GM12878 (cell line): ENCODE data around the gene ARPC1A. TPM values are rescaled to one million over a fixed set of nuclear protein-coding genes. Genes with fewer than 3 reads are reported as not detected.

Experiments
- ATAC-seq: fragments of 200-7000 bp; cut with Tn5 transposase; 3 replicates; pipeline ENCODE4 v1.9.1; 2020; ENCODE audit warnings: mild to moderate bottlenecking, moderate library complexity
- BruUV-seq: library from RNA; stranded (reverse); fragments of 400-500 nt; replicated peaks from 2 replicates; lab custom pipeline; 2021; lab: Mats Ljungman, UMichigan
- CTCF ChIA-PET: fragments of 300-600 bp; sonication (Branson Sonifier 250); formaldehyde crosslinking; extraction: SDS; loops from one replicate; lab custom pipeline; 2021; ENCODE audit warnings: inconsistent platforms; lab: Yijun Ruan, JAX
- POLR2A ChIA-PET: fragments of 350-600 bp; formaldehyde crosslinking; extraction: SDS; loops from one replicate; lab custom pipeline; 2021; ENCODE audit warnings: inconsistent platforms; lab: Charles Lee
- RAD21 ChIA-PET: fragments of 300-600 bp; sonication (Branson Sonifier 250); formaldehyde crosslinking; loops from one replicate; lab custom pipeline; 2023; ENCODE audit warnings: antibody characterized with exemption; ENCODE audit not compliant: unreplicated experiment; lab: Charles Lee
- SMC1A ChIA-PET: fragments of 300-600 bp; sonication (Branson Sonifier 250); formaldehyde crosslinking; loops from one replicate; lab custom pipeline; 2023; ENCODE audit not compliant: unreplicated experiment, uncharacterized antibody; lab: Charles Lee
- DNase-seq: peaks from one replicate; pipeline ENCODE4 v3.0.0-alpha.2; 2011; ENCODE audit warnings: low read depth, low spot score
- FAIRE-seq: peaks from 3 replicates; lab custom pipeline; 2011; peaks lifted over from hg19 to GRCh38; lab: Jason Lieb, UNC
- H2AFZ ChIP-seq: 2 replicates; pipeline ENCODE4 v1.6.0; 2011; ENCODE audit warnings: low read depth, low read length, control low read depth; ENCODE audit not compliant: control insufficient read depth
- H3K27ac ChIP-seq: 2 replicates; pipeline ENCODE4 v1.5.1; 2011; ENCODE audit warnings: control low read depth; ENCODE audit not compliant: control insufficient read depth, insufficient read depth
- H3K27me3 ChIP-seq, 2 experiments: replicated peaks in 1 of 2; 2 replicates each; pipeline versions ENCODE4 v1.6.0 to v1.6.1; 2011; ENCODE audit warnings: low read length in 1 of 2; ENCODE audit not compliant: control insufficient read depth in 2 of 2, insufficient read depth in 2 of 2
- H3K36me3 ChIP-seq, 2 experiments: 2 replicates each; pipeline ENCODE4 v1.5.1; 2011; ENCODE audit warnings: low read length in 1 of 2; ENCODE audit not compliant: control insufficient read depth in 2 of 2, insufficient read depth in 2 of 2
- H3K4me1 ChIP-seq: 2 replicates; pipeline ENCODE4 v1.6.1; 2011; ENCODE audit warnings: mild to moderate bottlenecking, low read length, moderate library complexity, mixed read lengths; ENCODE audit not compliant: control insufficient read depth, insufficient read depth
- H3K4me2 ChIP-seq: 2 replicates; pipeline ENCODE4 v1.6.0; 2011; ENCODE audit warnings: control low read depth; ENCODE audit not compliant: control insufficient read depth, insufficient read depth
- H3K4me3 ChIP-seq: fragments of 200-600 bp; sonication (generic); 2 replicates; pipeline ENCODE4 v1.5.1; 2016
- H3K79me2 ChIP-seq: 2 replicates; pipeline ENCODE4 v1.6.0; 2011; ENCODE audit warnings: low read length; ENCODE audit not compliant: control insufficient read depth, insufficient read depth
- H3K9ac ChIP-seq: 2 replicates; pipeline ENCODE4 v1.8.0; 2011; ENCODE audit warnings: low read length, control low read depth, mixed read lengths; ENCODE audit not compliant: control insufficient read depth, insufficient read depth
- H3K9me3 ChIP-seq: replicated peaks from 3 replicates; pipeline ENCODE4 v1.5.1; 2011; ENCODE audit warnings: mild to moderate bottlenecking, low read length; ENCODE audit not compliant: control insufficient read depth, insufficient read depth
- H4K20me1 ChIP-seq: 2 replicates; pipeline ENCODE4 v1.6.0; 2011; ENCODE audit not compliant: control insufficient read depth, insufficient read depth
- CHD2 ChIP-seq: IDR thresholded peaks from 2 replicates; pipeline ENCODE4 v1.6.1; 2011; ENCODE audit warnings: low read depth, low read length, improper control_type of control experiment, borderline replicate concordance
- ETV6 ChIP-seq, 2 experiments: fragments of 450-650 bp in 1 of 2; IDR thresholded peaks in 1 of 2; conservative IDR thresholded peaks in 1 of 2; 2 replicates each; pipeline ENCODE4 v1.6.1; 2014; ENCODE audit warnings: antibody characterized with exemption in 1 of 2, borderline replicate concordance in 1 of 2, low read depth in 1 of 2, mild to moderate bottlenecking in 1 of 2, moderate library complexity in 1 of 2
- GATAD2B ChIP-seq: fragments of 450-650 bp; conservative IDR thresholded peaks from 2 replicates; pipeline ENCODE4 v1.6.1; 2017; ENCODE audit warnings: low read depth, mild to moderate bottlenecking, moderate library complexity
- HCFC1 ChIP-seq: fragments of 150-350 bp; IDR thresholded peaks from 2 replicates; pipeline ENCODE4 v1.6.1; 2014; ENCODE audit warnings: low read length
- KLF5 ChIP-seq: fragments of 450-650 bp; IDR thresholded peaks from 2 replicates; pipeline ENCODE4 v1.6.1; 2014; ENCODE audit warnings: mild to moderate bottlenecking; ENCODE audit not compliant: partially characterized antibody
- MEF2A ChIP-seq: IDR thresholded peaks from 2 replicates; pipeline ENCODE4 v1.6.1; 2011; ENCODE audit warnings: low read depth, mild to moderate bottlenecking, low read length, moderate library complexity; ENCODE audit not compliant: insufficient read depth
- MTA3 ChIP-seq: IDR thresholded peaks from 2 replicates; pipeline ENCODE4 v1.6.1; 2012; ENCODE audit warnings: low read length, inconsistent platforms, borderline replicate concordance
- NFYA ChIP-seq: IDR thresholded peaks from 2 replicates; pipeline ENCODE4 v1.6.1; 2011; ENCODE audit warnings: low read depth, mild to moderate bottlenecking, low read length, improper control_type of control experiment, borderline replicate concordance
- NFYB ChIP-seq: IDR thresholded peaks from 2 replicates; pipeline ENCODE4 v1.6.1; 2011; ENCODE audit warnings: low read depth, mild to moderate bottlenecking, low read length, improper control_type of control experiment, moderate library complexity; ENCODE audit not compliant: insufficient read depth
- POU2F2 ChIP-seq: IDR thresholded peaks from 3 replicates; pipeline ENCODE4 v1.6.1; 2011; ENCODE audit warnings: low read depth, mild to moderate bottlenecking, low read length, borderline replicate concordance
- SIX5 ChIP-seq: IDR thresholded peaks from 2 replicates; pipeline ENCODE4 v1.6.1; 2011; ENCODE audit warnings: mild to moderate bottlenecking, low read depth, low read length, moderate library complexity; ENCODE audit not compliant: severe bottlenecking
- SUPT20H ChIP-seq: IDR thresholded peaks from 2 replicates; pipeline ENCODE4 v1.6.1; 2011; ENCODE audit warnings: low read depth, mild to moderate bottlenecking, low read length, moderate library complexity, borderline replicate concordance; ENCODE audit not compliant: control insufficient read depth
- WRNIP1 ChIP-seq: IDR thresholded peaks from 2 replicates; pipeline ENCODE4 v1.6.1; 2011; ENCODE audit warnings: low read depth, low read length, improper control_type of control experiment, borderline replicate concordance
- YBX1 ChIP-seq: fragments of 450-650 bp; IDR thresholded peaks from 2 replicates; pipeline ENCODE4 v1.6.1; 2016; ENCODE audit warnings: antibody characterized with exemption
- WGBS: methylation state at CpG from one replicate; pipeline ENCODE4 v1.1.6; 2016; ENCODE audit warnings: low lambda C conversion rate; ENCODE audit not compliant: insufficient replicate concordance, insufficient coverage; ENCODE audit errors: missing lambda C conversion rate; 5-methylcytosine and 5-hydroxymethylcytosine counted together
- in situ Hi-C: fragments of 300-500 bp; cut with MboI; formaldehyde crosslinking; loops from 9 replicates; pipeline ENCODE4 v1.14.3; 2018; ENCODE audit warnings: mixed read lengths
- intact Hi-C: fragments of 100-400 bp; cut with micrococcal nuclease; formaldehyde crosslinking; loops from one replicate; pipeline ENCODE4 v1.14.2; 2022; ENCODE audit not compliant: unreplicated experiment
- polyA plus RNA-seq, 11 experiments: library from polyadenylated mRNA; depleted of rRNA in 4 of 11; unstranded in 6 of 11; stranded (reverse) in 5 of 11; fragments of >200 nt; fragmentation: Nextera tagmentation in 4 of 11; fragmentation: Illumina TruSeq in 1 of 11; extraction: Ambion mirVana in 4 of 11; extraction: Trizol in 1 of 11; gene quantifications; 1 replicate in 1 of 11; 2 replicates in 10 of 11; pipeline versions ENCODE4 v1.2.1 to v1.2.3, GENCODE V29; 2011 to 2016; ENCODE audit warnings: inconsistent platforms in 2 of 11, missing spikeins in 2 of 11, low read depth in 1 of 11
- total RNA-seq, 4 experiments: library from RNA; depleted of rRNA in 3 of 4; stranded (reverse); fragments of >200 nt in 3 of 4; fragmentation: Illumina TruSeq in 1 of 4; extraction: Trizol in 1 of 4; gene quantifications; 2 replicates each; pipeline versions ENCODE4 v1.2.1 to v1.2.3, GENCODE V29; 2013 to 2021
- TF ChIP-seq, protein P1 (sequence below): IDR thresholded peaks from 2 replicates; pipeline ENCODE4 v1.6.1; 2011; ENCODE audit warnings: borderline replicate concordance, low read depth, mild to moderate bottlenecking, moderate library complexity, mixed read lengths, low read length; ENCODE audit not compliant: insufficient read depth; ENCODE audit errors: extremely low read length

Gene ARPC1A
- total and polyA plus RNA-seq, 10 of the 15 experiments (the other 5 are each of a cell fraction or from before 2014, with no cell fraction given) = 42.3 to 152 (median 72.1) TPM

DNA sequence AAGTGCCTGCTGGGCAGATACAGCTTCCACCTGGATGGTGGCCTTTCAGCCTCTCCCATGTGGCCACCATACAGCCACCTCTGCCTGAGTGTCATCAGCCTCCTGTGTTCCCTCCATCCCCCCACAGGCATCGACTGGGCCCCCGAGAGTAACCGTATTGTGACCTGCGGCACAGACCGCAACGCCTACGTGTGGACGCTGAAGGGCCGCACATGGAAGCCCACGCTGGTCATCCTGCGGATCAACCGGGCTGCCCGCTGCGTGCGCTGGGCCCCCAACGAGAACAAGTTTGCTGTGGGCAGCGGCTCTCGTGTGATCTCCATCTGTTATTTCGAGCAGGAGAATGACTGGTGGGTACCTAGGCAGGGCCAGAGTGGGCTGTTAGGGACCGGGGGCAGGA lies 62.2 kb downstream of the ARPC1A start:
- Histone ChIP-seq H2AFZ (no peak overlapping the region), H3K4me3 (no peak overlapping the region), H3K27ac (no peak overlapping the region), H3K4me1 (peaks cover 4% of the 10 kb centered on the region; the same call in 1 of the 2 replicates), H3K4me2 (no peak overlapping the region), H3K27me3 (no peaks in the 10 kb centered on the region), H3K36me3 (peaks cover 31 to 48% of the 10 kb centered on the region in 2 experiments), H3K9me3 (no peaks in the 10 kb centered on the region), H3K9ac (no peak overlapping the region), H4K20me1 (no peaks in the 10 kb centered on the region), H3K79me2 (peaks cover 17% of the 10 kb centered on the region)
- ChIA-PET RAD21 (no interaction called here), SMC1A (interaction anchor here (0.6 to 1.2 kb wide), 2 partner anchors 15 to 27 kb away, joined by 3 read pairs; no protein-coding TSS in a partner anchor), CTCF (interaction anchor here (1.4 to 1.8 kb wide), 3 partner anchors 13 to 23 kb away, joined by 4 to 14 read pairs (median 6); partner anchors contain the start of gene ARPC1B), POLR2A (interaction anchor here (0.6 kb wide), 1 partner anchor 632 kb away, joined by 3 read pairs; no protein-coding TSS in a partner anchor)
- intact Hi-C loops (loop anchor here (1.0 kb wide), 1 partner anchor 23 kb away; no protein-coding TSS in a partner anchor), in situ Hi-C loops (no loop called here)
- no TSS peak for BruUV-seq
- no peak for ATAC-seq
- 96% methylated on average over 20 of the region's 20 CpGs for WGBS
- no peak for DNase-seq
- FAIRE-seq = no peak
- TF ChIP-seq KLF5 = no peak
- no peak for TF ChIP-seq CHD2
- TF ChIP-seq MEF2A = no peak
- no peak for TF ChIP-seq HCFC1
- TF ChIP-seq SUPT20H = no peak
- no peak for TF ChIP-seq GATAD2B
- TF ChIP-seq MTA3 = no peak
- no peak for TF ChIP-seq YBX1
- no peak for TF ChIP-seq WRNIP1
- TF ChIP-seq SIX5 = no peak
- no peak for TF ChIP-seq ETV6 (conservative IDR thresholded peaks at IDR 0.05 in 1 of 2, IDR thresholded peaks at IDR 0.05 in 1 of 2; ENCODE audit: borderline replicate concordance in 1 of 2, low read depth in 1 of 2)
- TF ChIP-seq NFYB = no peak
- no peak for TF ChIP-seq POU2F2
- no peak for TF ChIP-seq NFYA
- TF ChIP-seq, protein P1, sequence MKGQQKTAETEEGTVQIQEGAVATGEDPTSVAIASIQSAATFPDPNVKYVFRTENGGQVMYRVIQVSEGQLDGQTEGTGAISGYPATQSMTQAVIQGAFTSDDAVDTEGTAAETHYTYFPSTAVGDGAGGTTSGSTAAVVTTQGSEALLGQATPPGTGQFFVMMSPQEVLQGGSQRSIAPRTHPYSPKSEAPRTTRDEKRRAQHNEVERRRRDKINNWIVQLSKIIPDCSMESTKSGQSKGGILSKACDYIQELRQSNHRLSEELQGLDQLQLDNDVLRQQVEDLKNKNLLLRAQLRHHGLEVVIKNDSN = no peak
